Omental fat pad (tissue), 4 donors: ENCODE data around the gene TAPBPL. TPM values are rescaled to one million over a fixed set of nuclear protein-coding genes. Genes with fewer than 3 reads are reported as not detected.
"Not testable (repeated sequence)": the region's sequence is repeated elsewhere in the genome, so short reads cannot be mapped to it uniquely, and the experiment has no call there.

Experiments used
- ATAC-seq: fragments of 150-250 bp; one replicate; pipeline ENCODE4 v1.9.1; 2016; ENCODE audit warnings: mild to moderate bottlenecking, moderate library complexity; ENCODE audit not compliant: low FRiP score
- DNase-seq: peaks from one replicate; pipeline ENCODE4 v3.0.0-alpha.2; 2019; ENCODE audit warnings: low spot score
- total RNA-seq, 4 donors: library from RNA; depleted of rRNA; stranded (reverse); fragments of >200 nt; gene quantifications; one replicate each; pipeline ENCODE4 v1.1.0, GENCODE V29; 2016
- TF ChIP-seq, protein P1 (sequence below), 3 donors: fragments of 450-650 bp; IDR thresholded peaks; one replicate each; pipeline ENCODE4 v1.5.1; 2016 to 2017; ENCODE audit warnings: antibody characterized with exemption in 3 of 3, mild to moderate bottlenecking in 3 of 3, moderate library complexity in 2 of 3

TAPBPL gene
- total RNA-seq, 4 donors from 2014 or later, result 16.3 to 26.0 (median 18.5) TPM

DNA sequence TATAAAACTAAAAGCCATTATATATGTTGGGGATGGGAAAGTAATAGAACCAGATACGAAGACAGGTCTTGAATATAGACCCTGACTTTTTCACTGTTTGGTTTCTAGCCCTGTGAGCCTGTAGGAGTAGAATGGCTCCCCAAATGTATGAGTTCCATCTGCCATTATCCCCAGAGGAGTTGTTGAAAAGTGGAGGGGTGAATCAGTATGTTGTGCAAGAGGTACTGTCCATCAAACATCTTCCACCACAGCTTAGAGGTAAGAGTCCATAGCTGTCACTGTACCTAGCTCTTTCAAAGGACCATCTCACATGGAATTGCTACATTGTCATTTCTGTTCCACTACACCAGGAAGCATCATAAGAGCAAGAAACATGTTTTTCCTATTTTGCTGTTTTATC, 43.1 kb downstream of the TAPBPL start:
- DNase-seq (no peak), ATAC-seq (no peak)
- TF ChIP-seq, protein P1, sequence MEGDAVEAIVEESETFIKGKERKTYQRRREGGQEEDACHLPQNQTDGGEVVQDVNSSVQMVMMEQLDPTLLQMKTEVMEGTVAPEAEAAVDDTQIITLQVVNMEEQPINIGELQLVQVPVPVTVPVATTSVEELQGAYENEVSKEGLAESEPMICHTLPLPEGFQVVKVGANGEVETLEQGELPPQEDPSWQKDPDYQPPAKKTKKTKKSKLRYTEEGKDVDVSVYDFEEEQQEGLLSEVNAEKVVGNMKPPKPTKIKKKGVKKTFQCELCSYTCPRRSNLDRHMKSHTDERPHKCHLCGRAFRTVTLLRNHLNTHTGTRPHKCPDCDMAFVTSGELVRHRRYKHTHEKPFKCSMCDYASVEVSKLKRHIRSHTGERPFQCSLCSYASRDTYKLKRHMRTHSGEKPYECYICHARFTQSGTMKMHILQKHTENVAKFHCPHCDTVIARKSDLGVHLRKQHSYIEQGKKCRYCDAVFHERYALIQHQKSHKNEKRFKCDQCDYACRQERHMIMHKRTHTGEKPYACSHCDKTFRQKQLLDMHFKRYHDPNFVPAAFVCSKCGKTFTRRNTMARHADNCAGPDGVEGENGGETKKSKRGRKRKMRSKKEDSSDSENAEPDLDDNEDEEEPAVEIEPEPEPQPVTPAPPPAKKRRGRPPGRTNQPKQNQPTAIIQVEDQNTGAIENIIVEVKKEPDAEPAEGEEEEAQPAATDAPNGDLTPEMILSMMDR (IDR thresholded peaks at IDR 0.05), result no peak

DNA sequence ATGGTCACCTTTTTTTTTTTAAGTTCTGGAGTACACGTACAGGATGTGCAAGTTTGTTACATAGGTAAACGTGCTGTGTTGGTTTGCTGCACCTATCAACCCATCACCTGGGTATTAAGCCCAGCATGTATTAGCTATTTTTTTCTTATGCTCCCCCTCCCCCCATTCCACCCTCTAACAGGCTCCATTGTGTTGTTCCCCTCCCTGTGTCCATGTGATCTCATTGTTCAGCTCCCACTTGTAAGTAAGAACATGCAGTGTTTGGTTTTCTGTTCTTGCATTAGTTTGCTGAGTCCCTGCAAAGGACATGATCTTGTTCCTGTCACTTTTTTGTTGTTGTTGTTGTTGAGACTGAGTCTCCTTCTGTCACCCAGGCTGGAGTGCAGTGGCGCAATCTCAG, 45.4 kb downstream of the TAPBPL start:
- DNase-seq, ATAC-seq: not testable (repeated sequence)

DNA sequence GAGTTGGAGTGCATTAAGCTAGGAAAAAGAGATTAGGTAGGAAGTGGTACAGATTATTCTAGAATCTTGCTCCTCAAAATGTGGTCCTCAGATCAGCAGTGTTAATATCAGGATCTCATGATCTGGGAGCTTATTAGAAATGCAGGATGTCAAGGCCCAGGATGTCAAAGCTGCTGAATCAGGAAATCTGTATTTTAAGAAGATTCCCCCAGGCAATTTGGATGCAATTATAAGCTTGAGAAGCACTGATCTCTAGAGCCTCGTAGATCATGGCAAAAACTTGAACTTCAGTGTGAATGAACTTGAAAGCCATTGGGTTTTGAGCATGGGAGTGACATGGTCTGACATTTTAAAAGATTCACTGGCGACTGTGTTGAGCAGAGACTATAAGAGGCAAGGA, 48.6 kb downstream of the TAPBPL start:
- ATAC-seq, result no peak
- TF ChIP-seq, protein P1 (IDR thresholded peaks at IDR 0.05), result no peak
- DNase-seq, result no peak

DNA sequence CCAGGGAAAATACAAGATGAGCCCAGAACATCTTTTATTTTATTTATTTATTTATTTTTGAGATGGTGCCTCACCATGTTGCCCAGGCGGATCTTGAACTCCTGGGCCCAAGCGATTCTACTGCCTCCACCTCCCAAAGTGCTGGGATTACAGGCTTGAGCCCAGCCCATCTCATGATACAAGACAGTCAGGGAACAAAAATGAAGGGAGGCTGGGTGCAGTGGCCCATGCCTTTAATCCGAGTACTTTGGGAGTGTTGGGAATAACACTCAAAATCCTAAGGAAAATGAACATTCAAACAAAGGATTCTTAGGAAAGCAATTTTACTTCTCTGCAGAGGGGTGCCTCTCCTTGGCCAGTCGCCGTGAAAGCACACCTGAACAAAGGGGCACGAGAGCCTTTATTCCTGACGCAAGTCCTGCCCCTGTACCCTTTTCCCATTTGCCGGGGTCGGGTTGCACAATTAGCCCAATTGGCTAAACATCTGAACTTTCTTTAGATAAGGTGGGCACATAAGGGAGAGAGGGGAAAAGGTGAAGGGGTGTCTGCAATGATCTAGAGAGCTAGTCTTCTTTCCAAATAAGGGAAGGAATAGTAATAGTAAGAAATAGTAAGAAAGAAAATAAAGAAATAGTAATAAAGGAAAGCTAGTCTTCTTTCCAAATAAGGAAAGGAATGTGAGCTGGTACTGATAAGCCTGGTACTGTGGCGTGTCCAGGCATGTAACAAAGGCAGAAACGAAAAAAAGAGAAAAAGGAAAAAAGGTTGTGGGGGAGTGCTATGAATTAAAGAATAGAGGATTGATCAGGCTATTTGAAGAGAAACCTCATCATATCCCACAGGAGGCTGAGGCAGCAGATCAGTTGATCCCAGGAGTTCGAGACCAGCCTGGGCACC, 55.5 kb downstream of the TAPBPL start:
- ATAC-seq (no peak), DNase-seq (no peak)
- TF ChIP-seq, protein P1 (IDR thresholded peaks at IDR 0.05), result no peak

DNA sequence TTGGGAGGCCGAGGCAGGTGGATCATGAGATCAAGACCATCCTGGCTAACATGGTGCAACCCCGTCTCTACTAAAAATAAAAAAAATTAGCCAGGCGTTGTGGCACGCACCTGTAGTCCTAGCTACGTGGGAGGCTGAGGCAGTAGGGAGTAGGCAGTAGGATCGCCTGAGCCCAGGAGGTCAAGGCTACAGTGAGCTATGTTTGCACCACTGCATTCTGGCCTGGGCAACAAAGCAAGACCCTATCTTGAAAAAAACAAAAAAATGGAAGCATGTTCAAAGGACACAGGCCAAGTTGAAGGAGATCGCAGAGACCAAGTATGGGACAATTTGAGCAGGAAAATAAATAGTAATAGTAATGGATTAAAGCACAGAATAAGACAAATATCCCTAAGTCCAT, 56.2 kb downstream of the TAPBPL start:
- TF ChIP-seq, protein P1 (IDR thresholded peaks at IDR 0.05), result no peak
- DNase-seq, result no peak
- ATAC-seq, result no peak

Other genes with a start within 250 kb of the TAPBPL start
- gene PLEKHG6, start 141.4 kb upstream of the TAPBPL start, total RNA-seq, result 10 to 100 TPM; 10.1 to 77.1 (median 13.8) TPM
- gene TNFRSF1A, start 110.0 kb upstream of the TAPBPL start, total RNA-seq, result 100 to 1,000 TPM; 279 to 689 (median 317) TPM
- gene SCNN1A, start 76.5 kb upstream of the TAPBPL start, total RNA-seq, result 10 to 100 TPM in 3 of 4 donors, 1 to 10 TPM in 1; 1.9 to 29.0 (median 15.7) TPM
- gene LTBR, start 67.9 kb upstream of the TAPBPL start, total RNA-seq, result 100 to 1,000 TPM in 3 of 4 donors, 10 to 100 TPM in 1; 99.9 to 171 (median 142) TPM
- under 1 TPM in 3 of 4 donors, not detected in 1; 0.50 to 0.96 (median 0.65) TPM for gene CD27, start 7.1 kb upstream of the TAPBPL start, total RNA-seq
- gene VAMP1, start 18.6 kb downstream of the TAPBPL start, total RNA-seq, result 1 to 10 TPM; 4.2 to 9.6 (median 6.2) TPM
- 100 to 1,000 TPM in 1 of 4 donors, 10 to 100 TPM in 3; 44.1 to 118 (median 67.8) TPM for gene MRPL51, start 41.2 kb downstream of the TAPBPL start, total RNA-seq
- 10 to 100 TPM; 10.6 to 36.3 (median 20.7) TPM for gene NCAPD2, start 42.1 kb downstream of the TAPBPL start, total RNA-seq
- 1,000 to 10,000 TPM; 1,060 to 2,185 (median 1,462) TPM for gene GAPDH, start 82.5 kb downstream of the TAPBPL start, total RNA-seq
- gene IFFO1, start 104.0 kb downstream of the TAPBPL start, total RNA-seq, result 10 to 100 TPM; 15.5 to 50.0 (median 18.4) TPM
- gene NOP2, start 116.2 kb downstream of the TAPBPL start, total RNA-seq, result 100 to 1,000 TPM in 1 of 4 donors, 10 to 100 TPM in 3; 26.2 to 153 (median 45.0) TPM
- 100 to 1,000 TPM; 171 to 213 (median 194) TPM for gene CHD4, start 155.3 kb downstream of the TAPBPL start, total RNA-seq
- gene LPAR5, start 183.9 kb downstream of the TAPBPL start, total RNA-seq, result 1 to 10 TPM; 2.2 to 6.3 (median 2.4) TPM
- 1 to 10 TPM; 1.9 to 3.8 (median 3.2) TPM for gene ACRBP, start 195.4 kb downstream of the TAPBPL start, total RNA-seq
- 10 to 100 TPM in 3 of 4 donors, 1 to 10 TPM in 1; 9.7 to 48.7 (median 24.8) TPM for gene ING4, start 211.1 kb downstream of the TAPBPL start, total RNA-seq
- 10 to 100 TPM; 28.1 to 36.7 (median 34.6) TPM for gene ZNF384, start 237.3 kb downstream of the TAPBPL start, total RNA-seq
- gene PIANP, start 248.8 kb downstream of the TAPBPL start, total RNA-seq, result not detected